K562 (cell line): Measurements from ENCODE around the gene RAVER2. TPM values are rescaled to one million over a fixed set of nuclear protein-coding genes. Genes with fewer than 3 reads are reported as not detected.

ENCODE experiments used
- ATAC-seq: fragments of 200-7000 bp; cut with Tn5 transposase; 3 replicates; pipeline ENCODE4 v1.9.1; 2020; ENCODE audit warnings: moderate library complexity
- BruUV-seq: library from RNA; stranded (reverse); fragments of 400-500 nt; replicated peaks from 2 replicates; lab custom pipeline; 2021; lab: Mats Ljungman, UMichigan
- CTCF ChIA-PET: fragments of 300-600 bp; formaldehyde crosslinking; extraction: SDS; loops from one replicate; lab custom pipeline; 2021; ENCODE audit warnings: low intra/inter-chr PET ratio; lab: Yijun Ruan, JAX
- POLR2A ChIA-PET: fragments of 300-600, 350-650 bp; sonication (Branson Sonifier 250); formaldehyde crosslinking; extraction: SDS; loops from one replicate; lab custom pipeline; 2021; ENCODE audit warnings: antibody characterized with exemption, inconsistent platforms; lab: Yijun Ruan, JAX
- DNase-seq, 4 experiments: peaks; one replicate each; pipeline versions ENCODE4 v3.0.0 to v3.0.0-alpha.2; 2011 to 2018; ENCODE audit warnings: low spot score in 3 of 4, mixed read lengths in 3 of 4; ENCODE audit errors: extremely low read depth in 1 of 4
- FAIRE-seq: peaks from 2 replicates; lab custom pipeline; 2011; peaks lifted over from hg19 to GRCh38; lab: Jason Lieb, UNC
- H2AFZ ChIP-seq: 2 replicates; pipeline ENCODE4 v1.6.0; 2011; ENCODE audit warnings: low read depth, low read length, control low read depth, inconsistent platforms
- H3K27ac ChIP-seq: fragments of 200-600 bp; 3 replicates; pipeline ENCODE4 v1.8.0; 2011; ENCODE audit warnings: low read depth, mild to moderate bottlenecking, control low read depth, inconsistent platforms, low read length, moderate library complexity, mixed read lengths; ENCODE audit errors: extremely low read depth
- H3K27me3 ChIP-seq, 2 experiments: fragments of 300-600 bp in 1 of 2; 2 replicates in 1 of 2; 3 replicates in 1 of 2; pipeline versions ENCODE4 v1.6.0 to v1.8.0; 2011; ENCODE audit warnings: inconsistent platforms in 2 of 2, low read length in 2 of 2, mild to moderate bottlenecking in 1 of 2, mixed read lengths in 1 of 2, moderate library complexity in 1 of 2; ENCODE audit not compliant: control insufficient read depth in 2 of 2, insufficient read depth in 2 of 2
- H3K36me3 ChIP-seq: fragments of 300-600 bp; 3 replicates; pipeline ENCODE4 v1.8.0; 2011; ENCODE audit warnings: mild to moderate bottlenecking, low read length, inconsistent platforms; ENCODE audit not compliant: control insufficient read depth, insufficient read depth
- H3K4me1 ChIP-seq, 2 experiments: fragments of 200-600 bp in 1 of 2; replicated peaks in 1 of 2; 2 replicates in 1 of 2; 3 replicates in 1 of 2; pipeline versions ENCODE4 v1.5.1 to v1.8.0; 2011; ENCODE audit warnings: inconsistent platforms in 2 of 2, low read length in 2 of 2, mild to moderate bottlenecking in 1 of 2, mixed read lengths in 1 of 2, moderate library complexity in 1 of 2; ENCODE audit not compliant: control insufficient read depth in 2 of 2, insufficient read depth in 2 of 2
- H3K4me2 ChIP-seq: 2 replicates; pipeline ENCODE4 v1.6.1; 2011; ENCODE audit warnings: low read length, control low read depth, inconsistent platforms, mixed read lengths; ENCODE audit not compliant: insufficient read depth
- H3K4me3 ChIP-seq: fragments of 200-600 bp; sonication (generic), shearing (Covaris generic); 2 replicates; pipeline ENCODE4 v1.5.1; 2016; ENCODE audit warnings: control low read depth, inconsistent platforms
- H3K79me2 ChIP-seq: fragments of 200-600 bp; 3 replicates; pipeline ENCODE4 v1.8.0; 2011; ENCODE audit warnings: low read length, inconsistent platforms; ENCODE audit not compliant: control insufficient read depth, insufficient read depth
- H3K9ac ChIP-seq, 2 experiments: 2 replicates each; pipeline versions ENCODE4 v1.6.0 to v1.6.1; 2011; ENCODE audit warnings: low read depth in 2 of 2, low read length in 2 of 2, control low read depth in 1 of 2, inconsistent platforms in 1 of 2, mild to moderate bottlenecking in 1 of 2, mixed read lengths in 1 of 2; ENCODE audit not compliant: insufficient read depth in 1 of 2
- H3K9me1 ChIP-seq: one replicate; pipeline ENCODE4 v1.6.0; 2011; ENCODE audit warnings: inconsistent platforms, mild to moderate bottlenecking, low read length, moderate library complexity; ENCODE audit not compliant: control insufficient read depth, insufficient read depth
- H3K9me3 ChIP-seq: replicated peaks from 2 replicates; pipeline ENCODE4 v1.5.1; 2011; ENCODE audit warnings: low read depth, low read length, inconsistent platforms; ENCODE audit not compliant: control insufficient read depth, insufficient read depth
- H4K20me1 ChIP-seq: replicated peaks from 2 replicates; pipeline ENCODE4 v1.6.1; 2011; ENCODE audit warnings: low read length, inconsistent platforms, mixed read lengths; ENCODE audit not compliant: control insufficient read depth, insufficient read depth
- HDAC2 ChIP-seq: fragments of 450-650 bp; IDR thresholded peaks from 2 replicates; pipeline ENCODE4 v1.6.1; 2016; ENCODE audit warnings: mild to moderate bottlenecking
- HEY1 ChIP-seq: fragments of 250-450 bp; sonication (Bioruptor Pico); IDR thresholded peaks from 2 replicates; pipeline ENCODE4 v1.5.0; 2020; ENCODE audit warnings: mild to moderate bottlenecking, moderate library complexity, borderline replicate concordance
- KAT7 ChIP-seq: sonication (generic); formaldehyde crosslinking; IDR thresholded peaks from 2 replicates; pipeline ENCODE4 v1.8.0; 2022; ENCODE audit warnings: missing genetic modification reagents, mild to moderate bottlenecking, borderline replicate concordance
- NFATC3 ChIP-seq: fragments of 450-650 bp; IDR thresholded peaks from 2 replicates; pipeline ENCODE4 v1.6.1; 2017; ENCODE audit warnings: mild to moderate bottlenecking
- POLR3G ChIP-seq: IDR thresholded peaks from 2 replicates; pipeline ENCODE4 v1.6.1; 2011; ENCODE audit not compliant: insufficient read length, insufficient replicate concordance; ENCODE audit errors: extremely low read depth
- PTBP1 ChIP-seq: fragments of 200-400 bp; formaldehyde crosslinking; IDR thresholded peaks from 2 replicates; pipeline ENCODE4 v1.6.1; 2017; ENCODE audit warnings: low read depth, low read length
- SIX5 ChIP-seq, 2 experiments: IDR thresholded peaks; 2 replicates each; pipeline ENCODE4 v1.6.1; 2011; ENCODE audit warnings: low read length in 2 of 2, borderline replicate concordance in 1 of 2, low read depth in 1 of 2, mild to moderate bottlenecking in 1 of 2, moderate library complexity in 1 of 2; ENCODE audit not compliant: insufficient read depth in 1 of 2
- SMARCB1 ChIP-seq: IDR thresholded peaks from 2 replicates; pipeline ENCODE4 v1.6.1; 2011; ENCODE audit warnings: improper control_type of control experiment, low read depth; ENCODE audit not compliant: insufficient read length
- ZFP36 ChIP-seq: fragments of 150-350 bp; IDR thresholded peaks from 2 replicates; pipeline ENCODE4 v1.6.1; 2018; ENCODE audit warnings: low read length, low read depth; ENCODE audit not compliant: partially characterized antibody
- ZNF316 ChIP-seq: fragments of 450-650 bp; IDR thresholded peaks from 2 replicates; pipeline ENCODE4 v1.6.1; 2016
- ZNF717 ChIP-seq: fragments of 250-450 bp; sonication (Bioruptor Pico); IDR thresholded peaks from 2 replicates; pipeline ENCODE4 v1.5.0; 2021
- WGBS: fragments of 100-300 bp; shearing (Covaris generic); methylation state at CpG from one replicate; pipeline ENCODE4 v1.1.6; 2016; ENCODE audit warnings: low coverage, mixed read lengths; ENCODE audit not compliant: insufficient coverage; ENCODE audit errors: missing lambda C conversion rate; 5-methylcytosine and 5-hydroxymethylcytosine counted together
- in situ Hi-C: fragments of 300-500 bp; cut with MboI; formaldehyde crosslinking; loops from 4 replicates; pipeline ENCODE4 v1.15.0; 2018; ENCODE audit warnings: inconsistent platforms, mixed read lengths
- intact Hi-C: fragments of 100-400 bp; cut with micrococcal nuclease; formaldehyde crosslinking; loops from 2 replicates; pipeline ENCODE4 v1.14.2; 2022
- polyA plus RNA-seq, 8 experiments: library from polyadenylated mRNA; depleted of rRNA in 4 of 8; stranded (reverse) in 5 of 8; unstranded in 3 of 8; fragments of >200 nt; fragmentation: Nextera tagmentation in 2 of 8; fragmentation: Illumina TruSeq in 1 of 8; extraction: Ambion mirVana in 2 of 8; extraction: Trizol in 1 of 8; gene quantifications; 2 replicates each; pipeline versions ENCODE4 v1.2.1 to v1.2.3, GENCODE V29; 2011 to 2014; ENCODE audit warnings: inconsistent platforms in 1 of 8, missing spikeins in 1 of 8
- total RNA-seq, 7 experiments: library from RNA; depleted of rRNA in 6 of 7; stranded (reverse); fragments of >200 nt in 6 of 7; fragmentation: Illumina TruSeq in 2 of 7; extraction: Trizol in 2 of 7; gene quantifications; 2 replicates each; pipeline versions ENCODE4 v1.2.1 to v1.2.3, GENCODE V29; 2011 to 2021; ENCODE audit warnings: low replicate concordance in 1 of 7
- TF ChIP-seq, protein P1 (sequence below): fragments of 250-450 bp; sonication (Bioruptor Pico); IDR thresholded peaks from 2 replicates; pipeline ENCODE4 v1.4.0; 2020

RAVER2 gene
- total and polyA plus RNA-seq, 9 of the 15 experiments (the other 6 are each of a cell fraction or from before 2014, with no cell fraction given) = 1.8 to 6.1 (median 4.4) TPM

DNA sequence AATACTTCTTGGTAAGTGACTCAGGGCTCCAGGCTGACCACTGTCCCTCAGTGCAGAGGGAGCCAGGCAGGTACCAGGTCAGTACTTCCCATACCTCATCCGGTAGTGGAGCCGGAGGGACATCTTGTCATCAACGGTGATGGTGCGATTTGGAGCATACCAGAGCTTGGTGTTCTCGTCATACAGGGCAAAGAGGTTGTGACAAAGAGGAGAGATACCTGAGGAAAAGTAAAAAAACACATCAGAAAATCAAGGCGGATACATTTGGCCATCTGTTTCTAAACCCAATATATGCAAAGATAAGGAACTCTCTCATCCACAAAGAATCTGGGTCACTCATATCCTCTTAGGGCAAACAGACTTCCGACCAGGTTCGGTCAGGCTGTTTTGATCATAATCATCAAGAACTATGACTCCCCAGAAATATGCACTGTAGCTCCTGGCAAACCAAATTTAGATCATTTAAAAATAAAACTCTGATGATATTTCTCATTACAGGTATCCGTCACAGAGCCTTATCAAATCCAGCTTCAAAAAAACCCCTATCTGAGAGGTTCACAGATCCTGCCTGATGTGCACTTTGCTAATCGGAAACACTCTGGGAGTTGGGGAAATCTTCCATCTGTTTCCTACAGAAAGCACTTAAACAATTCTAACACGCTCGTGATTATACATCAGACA lies 134.2 kb downstream of the RAVER2 start:
- Histone ChIP-seq H3K79me2 (no peaks in the 10 kb centered on the region), H3K27me3 (no peaks in the 10 kb centered on the region), H3K9ac (no peak overlapping the region; a peak in 1 of 4 replicates), H3K9me1 (no peaks in the 10 kb centered on the region), H3K4me2 (no peak overlapping the region), H3K27ac (no peak overlapping the region), H3K4me3 (no peak overlapping the region), H3K9me3 (no peaks in the 10 kb centered on the region), H2AFZ (no peak overlapping the region), H3K4me1 (peaks cover 0 to 2% of the 10 kb centered on the region in 2 experiments; a peak in 3 of 5 replicates), H4K20me1 (no peaks in the 10 kb centered on the region), H3K36me3 (peaks cover 45% of the 10 kb centered on the region; the same call in 2 of the 3 replicates)
- in situ Hi-C loops (no loop called here), intact Hi-C loops (no loop called here)
- BruUV-seq = no TSS peak
- 83% methylated on average over 12 of the region's 12 CpGs for WGBS
- FAIRE-seq = no peak
- ChIA-PET CTCF (interaction anchor here (0.7 kb wide), 1 partner anchor 30 kb away, joined by 3 read pairs; no protein-coding TSS in a partner anchor), POLR2A (interaction anchor here (0.6 to 1.4 kb wide), 3 partner anchors 12 to 15 kb away, joined by 3 to 4 read pairs (median 4); no protein-coding TSS in a partner anchor)
- no peak for ATAC-seq
- DNase-seq = no peak
- no peak for TF ChIP-seq NFATC3
- TF ChIP-seq ZNF316 = no peak
- TF ChIP-seq, protein P1, sequence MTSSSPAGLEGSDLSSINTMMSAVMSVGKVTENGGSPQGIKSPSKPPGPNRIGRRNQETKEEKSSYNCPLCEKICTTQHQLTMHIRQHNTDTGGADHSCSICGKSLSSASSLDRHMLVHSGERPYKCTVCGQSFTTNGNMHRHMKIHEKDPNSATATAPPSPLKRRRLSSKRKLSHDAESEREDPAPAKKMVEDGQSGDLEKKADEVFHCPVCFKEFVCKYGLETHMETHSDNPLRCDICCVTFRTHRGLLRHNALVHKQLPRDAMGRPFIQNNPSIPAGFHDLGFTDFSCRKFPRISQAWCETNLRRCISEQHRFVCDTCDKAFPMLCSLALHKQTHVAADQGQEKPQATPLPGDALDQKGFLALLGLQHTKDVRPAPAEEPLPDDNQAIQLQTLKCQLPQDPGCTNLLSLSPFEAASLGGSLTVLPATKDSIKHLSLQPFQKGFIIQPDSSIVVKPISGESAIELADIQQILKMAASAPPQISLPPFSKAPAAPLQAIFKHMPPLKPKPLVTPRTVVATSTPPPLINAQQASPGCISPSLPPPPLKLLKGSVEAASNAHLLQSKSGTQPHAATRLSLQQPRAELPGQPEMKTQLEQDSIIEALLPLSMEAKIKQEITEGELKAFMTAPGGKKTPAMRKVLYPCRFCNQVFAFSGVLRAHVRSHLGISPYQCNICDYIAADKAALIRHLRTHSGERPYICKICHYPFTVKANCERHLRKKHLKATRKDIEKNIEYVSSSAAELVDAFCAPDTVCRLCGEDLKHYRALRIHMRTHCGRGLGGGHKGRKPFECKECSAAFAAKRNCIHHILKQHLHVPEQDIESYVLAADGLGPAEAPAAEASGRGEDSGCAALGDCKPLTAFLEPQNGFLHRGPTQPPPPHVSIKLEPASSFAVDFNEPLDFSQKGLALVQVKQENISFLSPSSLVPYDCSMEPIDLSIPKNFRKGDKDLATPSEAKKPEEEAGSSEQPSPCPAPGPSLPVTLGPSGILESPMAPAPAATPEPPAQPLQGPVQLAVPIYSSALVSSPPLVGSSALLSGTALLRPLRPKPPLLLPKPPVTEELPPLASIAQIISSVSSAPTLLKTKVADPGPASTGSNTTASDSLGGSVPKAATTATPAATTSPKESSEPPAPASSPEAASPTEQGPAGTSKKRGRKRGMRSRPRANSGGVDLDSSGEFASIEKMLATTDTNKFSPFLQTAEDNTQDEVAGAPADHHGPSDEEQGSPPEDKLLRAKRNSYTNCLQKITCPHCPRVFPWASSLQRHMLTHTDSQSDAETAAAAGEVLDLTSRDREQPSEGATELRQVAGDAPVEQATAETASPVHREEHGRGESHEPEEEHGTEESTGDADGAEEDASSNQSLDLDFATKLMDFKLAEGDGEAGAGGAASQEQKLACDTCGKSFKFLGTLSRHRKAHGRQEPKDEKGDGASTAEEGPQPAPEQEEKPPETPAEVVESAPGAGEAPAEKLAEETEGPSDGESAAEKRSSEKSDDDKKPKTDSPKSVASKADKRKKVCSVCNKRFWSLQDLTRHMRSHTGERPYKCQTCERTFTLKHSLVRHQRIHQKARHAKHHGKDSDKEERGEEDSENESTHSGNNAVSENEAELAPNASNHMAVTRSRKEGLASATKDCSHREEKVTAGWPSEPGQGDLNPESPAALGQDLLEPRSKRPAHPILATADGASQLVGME (CRISPR knock-in tag) = no peak
- no peak for TF ChIP-seq SMARCB1
- no peak for TF ChIP-seq KAT7 (CRISPR knock-in tag)
- TF ChIP-seq POLR3G = no peak
- TF ChIP-seq HEY1 (CRISPR knock-in tag) = no peak
- TF ChIP-seq PTBP1 = no peak
- no peak for TF ChIP-seq HDAC2
- TF ChIP-seq SIX5 (IDR thresholded peaks at IDR 0.05; ENCODE audit: borderline replicate concordance in 1 of 2, insufficient read depth in 1 of 2, low read depth in 1 of 2, low read length in 2 of 2) = no peak
- TF ChIP-seq ZFP36 = no peak
- TF ChIP-seq ZNF717 (CRISPR knock-in tag) = no peak
